HFFc6 (cell line): Measurements from ENCODE around the gene LRRC75B. TPM values are rescaled to one million over a fixed set of nuclear protein-coding genes. Genes with fewer than 3 reads are reported as not detected.
"Not testable (repeated sequence)": the region's sequence is repeated elsewhere in the genome, so short reads cannot be mapped to it uniquely, and the experiment has no call there.

Source experiments
- DNase-seq: peaks from one replicate; pipeline ENCODE4 v3.0.0-alpha.2; 2018
- H3K27ac Mint-ChIP-seq: 2 replicates; pipeline ENCODE4 v1.8.0; 2020; ENCODE audit warnings: mild to moderate bottlenecking, mixed read lengths
- H3K27me3 Mint-ChIP-seq: 2 replicates; pipeline ENCODE4 v1.8.0; 2021; ENCODE audit warnings: mild to moderate bottlenecking, moderate library complexity, mixed read lengths; ENCODE audit not compliant: insufficient read depth
- H3K36me3 Mint-ChIP-seq: 2 replicates; pipeline ENCODE4 v1.8.0; 2021; ENCODE audit warnings: low read depth, mixed read lengths
- H3K4me1 Mint-ChIP-seq: 2 replicates; pipeline ENCODE4 v1.8.0; 2020; ENCODE audit warnings: low read depth, mixed read lengths
- H3K4me3 Mint-ChIP-seq: 2 replicates; pipeline ENCODE4 v1.8.0; 2020; ENCODE audit warnings: mild to moderate bottlenecking, moderate library complexity, mixed read lengths
- H3K9me3 Mint-ChIP-seq: 2 replicates; pipeline ENCODE4 v1.8.0; 2020; ENCODE audit warnings: mild to moderate bottlenecking, mixed read lengths
- CTCF ChIP-seq: fragments of 200-600 bp; sonication (generic); IDR thresholded peaks from 2 replicates; pipeline ENCODE4 v1.5.0; 2021; ENCODE audit warnings: antibody characterized with exemption, mild to moderate bottlenecking
- total RNA-seq, 6 experiments: library from RNA; stranded (reverse); fragmentation: NEBNext Ultra II Directional; extraction: Animal tissue kit (Norgen Biotek cat#: 25700); gene quantifications; 2 replicates in 1 of 6; 3 replicates in 5 of 6; pipeline ENCODE4 v1.2.3, GENCODE V29; 2021

LRRC75B gene
- total RNA-seq, 6 experiments from 2014 or later: 0.87 to 1.6 (median 1.0) TPM

GRCh38 chr22:24554313-24555164, 38.3 kb downstream of the LRRC75B start, which contains the start of gene GUCD1:
Gene GUCD1, minus strand, starts transcription at chr22:24555138. Its CDS starts 147 bp downstream, at chr22:24554991.
- peak within 1 kb of the TSS; percentile 97 for H3K4me3 Mint-ChIP-seq
- H3K36me3 Mint-ChIP-seq: peaks cover 34% of the 10 kb centered on the region

GRCh38 chr22:24553597-24554312, 39.1 kb downstream of the LRRC75B start:
- Mint-ChIP-seq H3K27me3 (peaks cover 3% of the 10 kb centered on the region), H3K4me1 (peaks cover 49% of the 10 kb centered on the region), H3K27ac (peak overlapping the region; percentile 94), H3K9me3 (no peaks in the 10 kb centered on the region), H3K36me3 (peaks cover 32% of the 10 kb centered on the region), H3K4me3 (peak overlapping the region; percentile 97)
- peak; percentile 10 for DNase-seq
- TF ChIP-seq CTCF: no peak

More at GRCh38 chr22:24554313-24555164, 38.3 kb downstream of the LRRC75B start, which contains the start of gene GUCD1:
- peaks cover 56% of the 10 kb centered on the region for H3K4me1 Mint-ChIP-seq
- peak within 1 kb of the TSS; percentile 97 for H3K27ac Mint-ChIP-seq
- H3K27me3 Mint-ChIP-seq: peaks cover 3% of the 10 kb centered on the region
- no peaks in the 10 kb centered on the region for H3K9me3 Mint-ChIP-seq
- TF ChIP-seq CTCF: no peak
- DNase-seq: peak; percentile 14

DNA sequence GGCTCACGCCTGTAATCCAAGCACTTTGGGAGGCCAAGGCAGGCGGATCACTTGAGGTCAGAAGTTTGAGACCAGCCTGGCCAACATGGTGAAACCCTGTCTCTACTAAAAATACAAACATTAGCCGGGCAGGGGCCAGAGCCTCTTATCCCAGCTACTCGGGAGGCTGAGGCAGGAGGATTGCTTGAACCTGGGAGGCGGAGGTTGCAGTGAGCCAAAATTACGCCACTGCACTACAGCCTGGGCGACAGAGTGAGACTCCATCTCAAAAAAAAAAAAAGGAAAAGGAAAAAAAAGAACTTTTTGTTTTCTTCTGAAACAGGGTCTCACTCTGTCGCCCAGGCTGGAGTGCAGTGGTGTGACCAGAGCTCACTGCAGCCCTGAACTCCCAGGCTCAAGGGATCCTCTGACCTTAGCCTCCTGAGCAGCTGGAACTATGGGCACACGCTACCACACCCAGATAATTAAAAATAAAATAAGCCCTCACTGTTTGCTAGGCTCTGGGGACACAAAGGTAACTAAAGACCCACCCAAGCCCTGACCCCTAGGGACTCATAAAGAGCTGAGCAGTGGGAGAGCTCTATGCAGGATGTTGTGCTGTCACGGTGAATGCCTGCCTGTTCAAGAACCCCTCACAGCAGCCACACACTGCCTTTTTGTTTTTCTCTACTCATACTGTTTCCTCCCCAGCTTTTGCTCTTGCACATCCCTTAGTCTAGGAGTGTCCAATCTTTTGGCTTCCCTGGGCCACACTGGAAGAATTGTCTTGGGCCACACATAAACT, 40.2 kb downstream of the LRRC75B start:
- Mint-ChIP-seq H3K4me1 (peaks cover 39% of the 10 kb centered on the region), H3K4me3 (peak overlapping the region; percentile 97), H3K27ac (peak overlapping the region; percentile 94), H3K36me3 (peaks cover 21% of the 10 kb centered on the region)
- H3K9me3 Mint-ChIP-seq, DNase-seq, H3K27me3 Mint-ChIP-seq: not testable (repeated sequence)

GRCh38 chr22:24550902-24551435, 41.9 kb downstream of the LRRC75B start:
- peaks cover 34% of the 10 kb centered on the region for H3K4me1 Mint-ChIP-seq
- no peak for TF ChIP-seq CTCF
- H3K9me3 Mint-ChIP-seq: no peaks in the 10 kb centered on the region
- H3K27ac Mint-ChIP-seq: peak overlapping the region; percentile 45; the same call in 1 of the 2 replicates
- H3K4me3 Mint-ChIP-seq: no peak overlapping the region
- H3K36me3 Mint-ChIP-seq: peaks cover 27% of the 10 kb centered on the region
- no peak for DNase-seq
- H3K27me3 Mint-ChIP-seq: peaks cover 3% of the 10 kb centered on the region

- Mint-ChIP-seq H3K4me1 (peaks cover 36% of the 10 kb centered on the region), H3K9me3 (no peaks in the 10 kb centered on the region), H3K36me3 (peaks cover 25% of the 10 kb centered on the region), H3K4me3 (no peak overlapping the region), H3K27me3 (no peaks in the 10 kb centered on the region; the same call in 1 of the 2 replicates), H3K27ac (peak overlapping the region; percentile 45; the same call in 1 of the 2 replicates)
- no peak for TF ChIP-seq CTCF
- no peak for DNase-seq
These were observed 42.6 kb downstream of the LRRC75B start for GRCh38 chr22:24550028-24550901.
